H1 (cell line): ENCODE measurements around the gene TRAPPC11. TPM values are rescaled to one million over a fixed set of nuclear protein-coding genes. Genes with fewer than 3 reads are reported as not detected.

ENCODE experiments used
- CTCF ChIA-PET: fragments of 300-600 bp; sonication (Branson Sonifier 250); formaldehyde crosslinking; loops from one replicate; lab custom pipeline; 2021; ENCODE audit not compliant: partially characterized antibody; lab: Charles Lee
- POLR2A ChIA-PET: fragments of 300-600 bp; sonication (Branson Sonifier 250); formaldehyde crosslinking; loops from one replicate; lab custom pipeline; 2021; ENCODE audit warnings: inconsistent platforms; ENCODE audit not compliant: partially characterized antibody; lab: Charles Lee
- DNase-seq, 2 experiments: peaks; one replicate each; pipeline versions ENCODE4 v3.0.0 to v3.0.0-alpha.2; 2010 to 2022; ENCODE audit warnings: low spot score in 2 of 2, low read depth in 1 of 2, mixed read lengths in 1 of 2
- FAIRE-seq: peaks from 2 replicates; lab custom pipeline; 2011; peaks lifted over from hg19 to GRCh38; lab: Jason Lieb, UNC
- H2AFZ ChIP-seq: 2 replicates; pipeline ENCODE4 v1.8.1; 2012; ENCODE audit warnings: low read length, inconsistent platforms
- H2AK5ac ChIP-seq: 2 replicates; pipeline ENCODE4 v1.6.1; 2013; ENCODE audit warnings: low read depth, low read length
- H2BK120ac ChIP-seq: replicated peaks from 2 replicates; pipeline ENCODE3; 2013; ENCODE audit warnings: low read depth, low read length, inconsistent platforms
- H2BK12ac ChIP-seq: 2 replicates; pipeline ENCODE4 v1.6.1; 2013; ENCODE audit warnings: low read depth, low read length
- H2BK15ac ChIP-seq: 2 replicates; pipeline ENCODE4 v1.6.1; 2013; ENCODE audit warnings: low read length
- H2BK20ac ChIP-seq: 2 replicates; pipeline ENCODE4 v1.6.1; 2013; ENCODE audit warnings: low read length
- H2BK5ac ChIP-seq: 2 replicates; pipeline ENCODE4 v1.6.1; 2013; ENCODE audit warnings: low read depth, low read length
- H3K14ac ChIP-seq: 2 replicates; pipeline ENCODE4 v1.6.1; 2013; ENCODE audit warnings: inconsistent platforms; ENCODE audit not compliant: insufficient read length
- H3K18ac ChIP-seq: 2 replicates; pipeline ENCODE4 v1.6.1; 2013; ENCODE audit warnings: low read length; ENCODE audit errors: extremely low read depth
- H3K23ac ChIP-seq: 2 replicates; pipeline ENCODE4 v1.6.1; 2013; ENCODE audit warnings: inconsistent platforms; ENCODE audit not compliant: insufficient read length
- H3K23me2 ChIP-seq: 2 replicates; pipeline ENCODE4 v1.6.1; 2013; ENCODE audit warnings: low read depth, low read length
- H3K27ac ChIP-seq: 2 replicates; pipeline ENCODE4 v1.6.1; 2011; ENCODE audit warnings: low read depth, low read length, inconsistent platforms
- H3K27me3 ChIP-seq, 4 experiments: replicated peaks in 1 of 4; 1 replicate in 1 of 4; 2 replicates in 3 of 4; pipeline versions ENCODE4 v1.6.1 to v1.8.1; 2011 to 2013; ENCODE audit warnings: low read length in 3 of 4, mild to moderate bottlenecking in 3 of 4, inconsistent platforms in 2 of 4, mixed read lengths in 2 of 4, moderate library complexity in 1 of 4; ENCODE audit not compliant: control insufficient read depth in 3 of 4, insufficient read depth in 3 of 4; ENCODE audit errors: extremely low read depth in 1 of 4
- H3K36me3 ChIP-seq, 4 experiments: 2 replicates each; pipeline versions ENCODE4 v1.6.1 to v1.8.1; 2011 to 2013; ENCODE audit warnings: mild to moderate bottlenecking in 4 of 4, low read length in 3 of 4, moderate library complexity in 2 of 4, control low read depth in 1 of 4, inconsistent platforms in 1 of 4; ENCODE audit not compliant: insufficient read depth in 4 of 4, control insufficient read depth in 2 of 4
- H3K4ac ChIP-seq: replicated peaks from 2 replicates; pipeline ENCODE3; 2013; ENCODE audit warnings: low read length, low read depth, mixed read lengths, inconsistent platforms; ENCODE audit not compliant: insufficient read length
- H3K4me1 ChIP-seq, 4 experiments: replicated peaks in 1 of 4; 1 replicate in 1 of 4; 2 replicates in 3 of 4; pipeline versions ENCODE4 v1.6.1 to v1.8.1; 2011 to 2013; ENCODE audit warnings: low read length in 3 of 4, inconsistent platforms in 2 of 4, mixed read lengths in 1 of 4; ENCODE audit not compliant: insufficient read depth in 4 of 4, control insufficient read depth in 3 of 4
- H3K4me2 ChIP-seq, 2 experiments: 2 replicates each; pipeline versions ENCODE4 v1.6.1 to v1.8.1; 2011 to 2013; ENCODE audit warnings: low read depth in 2 of 2, low read length in 2 of 2, control low read depth in 1 of 2, inconsistent platforms in 1 of 2, mild to moderate bottlenecking in 1 of 2; ENCODE audit not compliant: insufficient read depth in 1 of 2
- H3K4me3 ChIP-seq, 4 experiments: fragments of 200-600, 300-600 bp in 1 of 4; sonication (generic), shearing (Covaris generic), sonication (Bioruptor Twin) in 1 of 4; 2 replicates each; pipeline versions ENCODE4 v1.5.1 to v1.8.1; 2011 to 2016; ENCODE audit warnings: low read length in 4 of 4, low read depth in 3 of 4, control low read depth in 2 of 4, inconsistent platforms in 2 of 4, mild to moderate bottlenecking in 2 of 4, mixed read lengths in 1 of 4, moderate library complexity in 1 of 4; ENCODE audit not compliant: insufficient read depth in 2 of 4; ENCODE audit errors: extremely low read depth in 1 of 4
- H3K56ac ChIP-seq: replicated peaks from 2 replicates; pipeline ENCODE3; 2013; ENCODE audit warnings: low read depth, mild to moderate bottlenecking, mixed read lengths, low read length, inconsistent platforms; ENCODE audit not compliant: insufficient read length
- H3K79me1 ChIP-seq: 2 replicates; pipeline ENCODE4 v1.6.1; 2013; ENCODE audit warnings: low read depth, low read length, control low read depth
- H3K79me2 ChIP-seq, 2 experiments: 2 replicates each; pipeline versions ENCODE4 v1.6.1 to v1.8.1; 2012 to 2013; ENCODE audit warnings: low read length in 2 of 2, mild to moderate bottlenecking in 2 of 2, inconsistent platforms in 1 of 2; ENCODE audit not compliant: insufficient read depth in 2 of 2, control insufficient read depth in 1 of 2
- H3K9ac ChIP-seq, 4 experiments: replicated peaks in 1 of 4; 1 replicate in 1 of 4; 2 replicates in 3 of 4; pipeline versions ENCODE4 v1.6.1 to v1.8.1; 2011 to 2013; ENCODE audit warnings: low read depth in 3 of 4, low read length in 3 of 4, control low read depth in 2 of 4, mild to moderate bottlenecking in 2 of 4, moderate library complexity in 2 of 4, inconsistent platforms in 1 of 4; ENCODE audit errors: extremely low read depth in 1 of 4
- H3K9me3 ChIP-seq, 2 experiments: 2 replicates each; pipeline versions ENCODE4 v1.6.1 to v1.8.1; 2012 to 2013; ENCODE audit warnings: mild to moderate bottlenecking in 2 of 2, moderate library complexity in 2 of 2, control low read depth in 1 of 2, inconsistent platforms in 1 of 2, low read depth in 1 of 2, low read length in 1 of 2, mixed read lengths in 1 of 2; ENCODE audit not compliant: insufficient read depth in 2 of 2
- H4K20me1 ChIP-seq, 2 experiments: replicated peaks in 1 of 2; 2 replicates each; pipeline versions ENCODE3 to v1.8.1; 2011 to 2013; ENCODE audit warnings: inconsistent platforms in 2 of 2, low read length in 2 of 2, mild to moderate bottlenecking in 1 of 2; ENCODE audit not compliant: insufficient read depth in 2 of 2, control insufficient read depth in 1 of 2
- H4K5ac ChIP-seq: 2 replicates; pipeline ENCODE4 v1.6.1; 2013; ENCODE audit warnings: low read length, low read depth, mixed read lengths, inconsistent platforms; ENCODE audit not compliant: insufficient read length
- H4K8ac ChIP-seq: 2 replicates; pipeline ENCODE4 v1.8.0; 2013; ENCODE audit warnings: mild to moderate bottlenecking, moderate library complexity, low read length, inconsistent platforms; ENCODE audit not compliant: insufficient read depth; ENCODE audit errors: extremely low read depth
- H4K91ac ChIP-seq: replicated peaks from 2 replicates; pipeline ENCODE3; 2013; ENCODE audit warnings: low read length, mixed read lengths, inconsistent platforms; ENCODE audit not compliant: insufficient read length
- CEBPB ChIP-seq: IDR thresholded peaks from 2 replicates; pipeline ENCODE4 v1.6.1; 2012; ENCODE audit warnings: low read depth, low read length
- CHD1 ChIP-seq: IDR thresholded peaks from 2 replicates; pipeline ENCODE4 v1.6.1; 2012; ENCODE audit warnings: low read depth, low read length, improper control_type of control experiment
- CHD2 ChIP-seq: IDR thresholded peaks from 2 replicates; pipeline ENCODE4 v1.6.1; 2012; ENCODE audit warnings: low read length, improper control_type of control experiment
- CTBP2 ChIP-seq: IDR thresholded peaks from 2 replicates; pipeline ENCODE4 v1.7.0; 2011; ENCODE audit warnings: borderline replicate concordance, mild to moderate bottlenecking, moderate library complexity, mixed read lengths, low read length; ENCODE audit not compliant: insufficient read depth, insufficient read length
- GABPA ChIP-seq: IDR thresholded peaks from 2 replicates; pipeline ENCODE4 v1.6.1; 2011; ENCODE audit warnings: mild to moderate bottlenecking, low read length, moderate library complexity, borderline replicate concordance; ENCODE audit not compliant: insufficient read depth
- MAFK ChIP-seq: IDR thresholded peaks from 2 replicates; pipeline ENCODE4 v1.6.1; 2012; ENCODE audit warnings: low read depth, mild to moderate bottlenecking, improper control_type of control experiment, low read length
- MAX ChIP-seq: IDR thresholded peaks from 2 replicates; pipeline ENCODE4 v1.6.1; 2012; ENCODE audit warnings: inconsistent platforms
- NRF1 ChIP-seq: IDR thresholded peaks from 2 replicates; pipeline ENCODE4 v1.6.1; 2011; ENCODE audit warnings: mild to moderate bottlenecking, low read depth, low read length, improper control_type of control experiment
- PHF8 ChIP-seq: fragments of 200-600 bp; sonication (generic); conservative IDR thresholded peaks from 2 replicates; pipeline ENCODE4 v1.7.1; 2012; ENCODE audit warnings: low read depth, mild to moderate bottlenecking, inconsistent platforms, low read length, moderate library complexity
- POU5F1 ChIP-seq: IDR thresholded peaks from 2 replicates; pipeline ENCODE4 v1.6.1; 2011; ENCODE audit warnings: low read depth, mild to moderate bottlenecking, low read length, moderate library complexity
- RAD21 ChIP-seq, 2 experiments: IDR thresholded peaks in 1 of 2; conservative IDR thresholded peaks in 1 of 2; 2 replicates each; pipeline ENCODE4 v1.6.1; 2011; ENCODE audit warnings: low read depth in 2 of 2, low read length in 2 of 2, improper control_type of control experiment in 1 of 2, inconsistent platforms in 1 of 2, mild to moderate bottlenecking in 1 of 2, moderate library complexity in 1 of 2
- RBBP5 ChIP-seq: IDR thresholded peaks from 2 replicates; pipeline ENCODE4 v1.7.1; 2012; ENCODE audit warnings: low read depth, mild to moderate bottlenecking, inconsistent platforms, low read length, moderate library complexity, borderline replicate concordance
- SP4 ChIP-seq: IDR thresholded peaks from 2 replicates; pipeline ENCODE4 v1.6.1; 2012; ENCODE audit warnings: low read length, inconsistent platforms
- SUZ12 ChIP-seq: fragments of 200-600 bp; sonication (generic); IDR thresholded peaks from 2 replicates; pipeline ENCODE4 v1.6.1; 2012; ENCODE audit warnings: mild to moderate bottlenecking, inconsistent platforms, low read length, moderate library complexity, mixed read lengths
- TEAD4 ChIP-seq: IDR thresholded peaks from 2 replicates; pipeline ENCODE4 v1.6.1; 2012; ENCODE audit warnings: low read depth, low read length, inconsistent platforms, mixed read lengths
- WGBS, 2 experiments: shearing (Covaris generic) in 1 of 2; methylation state at CpG; one replicate each; pipeline versions ENCODE4 v1.1.6 to v1.1.7; 2013 to 2015; ENCODE audit warnings: low lambda C conversion rate in 2 of 2, mixed read lengths in 2 of 2, inconsistent platforms in 1 of 2, low coverage in 1 of 2, missing lambda C conversion rate in 1 of 2; ENCODE audit not compliant: insufficient replicate concordance in 2 of 2, insufficient coverage in 1 of 2, insufficient read length in 1 of 2; ENCODE audit errors: extremely low coverage in 1 of 2, missing lambda C conversion rate in 1 of 2; 5-methylcytosine and 5-hydroxymethylcytosine counted together
- polyA plus RNA-seq, 7 experiments: library from polyadenylated mRNA; depleted of rRNA in 3 of 7; stranded (reverse) in 5 of 7; unstranded in 2 of 7; fragments of >200 nt in 5 of 7; fragments of 200-250 nt in 2 of 7; gene quantifications; 1 replicate in 5 of 7; 2 replicates in 1 of 7; 4 replicates in 1 of 7; pipeline versions ENCODE4 v1.2.1 to v1.2.3, GENCODE V29; 2011 to 2013; ENCODE audit warnings: missing spikeins in 2 of 7, mixed read lengths in 2 of 7
- total RNA-seq: library from RNA; stranded (reverse); fragmentation: NEBNext Ultra II Directional; extraction: Animal tissue kit (Norgen Biotek cat#: 25700); gene quantifications from 2 replicates; pipeline ENCODE4 v1.2.1, GENCODE V29; 2021

TRAPPC11 gene
- total and polyA plus RNA-seq, 2 of the 8 experiments (the other 6 are each of a cell fraction or from before 2014, with no cell fraction given): 19.2 to 25.9 TPM

GRCh38 chr4:183716302-183716701 lies 57.2 kb downstream of the TRAPPC11 start:
- POLR2A ChIA-PET: interaction anchor here (1.2 kb wide), 1 partner anchor 450 kb away, joined by 4 read pairs; no protein-coding TSS in a partner anchor
- Histone ChIP-seq H2BK20ac (no peak overlapping the region), H3K18ac (no peak overlapping the region), H2AFZ (no peak overlapping the region), H3K9ac (no peak overlapping the region), H4K5ac (no peak overlapping the region), H3K79me2 (no peaks in the 10 kb centered on the region), H2BK120ac (no peak overlapping the region), H3K23me2 (no peaks in the 10 kb centered on the region), H2AK5ac (no peak overlapping the region), H3K4me1 (no peaks in the 10 kb centered on the region), H3K4ac (no peak overlapping the region), H3K14ac (no peak overlapping the region), H3K4me3 (no peak overlapping the region), H3K4me2 (no peak overlapping the region), H4K91ac (no peak overlapping the region), H3K27me3 (no peaks in the 10 kb centered on the region), H3K23ac (no peak overlapping the region), H3K79me1 (no peaks in the 10 kb centered on the region), H4K8ac (no peak overlapping the region), H3K36me3 (peaks cover 2 to 12% (median 4%) of the 10 kb centered on the region in 4 experiments; a peak in 5 of 8 replicates), H2BK5ac (no peak overlapping the region), H3K27ac (no peak overlapping the region), H3K56ac (no peak overlapping the region), H4K20me1 (no peaks in the 10 kb centered on the region), H2BK15ac (no peak overlapping the region), H3K9me3 (no peaks in the 10 kb centered on the region), H2BK12ac (no peak overlapping the region)
- DNase-seq (no peak), FAIRE-seq (no peak)
- WGBS, 2 experiments: 85% methylated on average over 4 of the region's 4 CpGs; no CpG with 5 or more reads in 1 of the 2 experiments
- TF ChIP-seq RBBP5 (no peak), TEAD4 (no peak), SUZ12 (no peak), NRF1 (no peak), CTBP2 (no peak), RAD21 (IDR thresholded peaks at IDR 0.05 in 1 of 2, conservative IDR thresholded peaks at IDR 0.05 in 1 of 2; ENCODE audit: low read depth in 2 of 2, low read length in 2 of 2) (no peak), CHD1 (no peak), POU5F1 (no peak), PHF8 (no peak), CHD2 (no peak), CEBPB (no peak), MAX (no peak), MAFK (no peak), GABPA (no peak), SP4 (no peak)
- CTCF ChIA-PET: interaction anchor here (1.5 kb wide), 1 partner anchor 42 kb away, joined by 5 read pairs; no protein-coding TSS in a partner anchor
